Nucleus accumbens (tissue), 56 donors: ENCODE results near the gene CNTN5.

Source experiments
- DNase-seq, 56 donors: peaks; one replicate each; lab custom pipeline; 2025; lab: John Stamatoyannopoulos, UW

Gene CNTN5

DNA sequence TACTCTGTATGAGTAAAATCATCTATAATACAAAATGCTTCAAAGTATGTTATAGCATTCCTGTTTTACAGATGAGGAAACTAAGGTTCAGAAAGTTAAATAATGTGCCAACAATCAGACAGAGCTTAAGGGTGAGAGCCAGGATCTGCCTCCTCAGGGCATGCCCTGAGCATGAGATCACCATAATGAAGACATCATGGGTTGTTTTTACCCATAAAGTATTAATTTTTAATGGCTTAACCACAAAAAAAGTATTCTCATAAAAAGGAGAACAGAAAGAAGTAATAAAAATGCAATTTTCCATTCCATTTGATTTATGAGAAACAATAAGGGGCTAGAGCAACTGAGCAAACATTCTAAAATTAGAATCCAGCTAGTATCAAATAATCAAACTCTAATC lies 1132.0 kb downstream of the CNTN5 start:
- DNase-seq: no peak

DNA sequence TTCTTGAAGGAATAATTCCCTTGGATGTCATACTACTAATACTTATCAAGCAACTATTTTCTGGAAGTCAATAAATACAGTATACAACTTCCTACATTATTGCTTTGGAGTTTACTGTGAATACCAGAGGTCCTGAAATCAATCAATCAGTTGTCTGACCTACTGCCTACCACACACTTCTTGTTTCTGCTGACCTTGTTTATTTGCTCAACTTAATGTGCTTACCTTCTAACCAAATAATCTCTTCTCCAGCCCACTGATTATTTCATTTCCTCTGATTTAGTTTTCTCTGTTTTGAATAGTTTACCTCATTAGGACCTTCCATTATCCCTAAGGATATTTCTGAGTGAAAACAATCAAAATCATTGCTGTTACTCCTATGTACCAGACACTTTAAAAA lies 1142.7 kb downstream of the CNTN5 start:
- DNase-seq: no peak

- no peak for DNase-seq
Observed at GRCh38 chr11:100174881-100175280, 1154.1 kb downstream of the CNTN5 start.

DNA sequence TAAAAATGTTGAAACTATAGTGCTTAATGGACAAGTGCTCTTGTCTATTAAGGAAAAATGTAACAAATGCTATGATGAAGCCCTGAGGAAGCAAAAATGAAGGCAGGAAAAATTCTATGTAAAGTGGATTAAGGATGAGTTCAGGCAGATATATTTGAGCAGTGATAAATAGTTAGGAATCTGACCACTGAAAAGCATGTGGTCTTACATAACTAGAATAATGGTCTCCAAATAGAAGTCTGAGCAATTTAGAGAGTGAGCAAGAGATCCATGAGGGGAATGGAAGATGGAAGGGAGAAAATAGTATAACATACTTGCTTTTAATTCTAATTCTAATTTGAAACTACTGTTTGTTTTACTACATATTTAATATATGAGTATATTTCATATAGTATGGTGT lies 1155.7 kb downstream of the CNTN5 start:
- DNase-seq: no peak

DNA sequence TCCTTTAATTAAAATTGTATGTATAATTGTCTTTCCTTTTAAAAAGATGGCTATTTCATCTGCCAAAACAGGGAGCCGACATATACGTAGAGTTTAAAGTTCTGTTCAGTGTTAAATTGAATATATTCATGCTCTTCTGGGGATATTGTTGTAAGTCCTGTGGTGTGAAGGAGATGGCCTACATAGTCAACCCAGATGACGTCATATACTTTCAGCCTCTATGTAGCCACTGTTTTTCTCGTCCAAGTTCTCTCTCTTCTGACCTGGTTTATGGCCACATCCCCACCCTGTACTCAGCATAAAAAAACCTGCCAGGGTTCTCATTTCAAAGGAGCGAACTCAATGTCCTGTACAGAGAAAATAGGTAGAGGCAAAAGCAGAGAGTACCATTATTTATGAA lies 1156.9 kb downstream of the CNTN5 start:
- no peak for DNase-seq

DNA sequence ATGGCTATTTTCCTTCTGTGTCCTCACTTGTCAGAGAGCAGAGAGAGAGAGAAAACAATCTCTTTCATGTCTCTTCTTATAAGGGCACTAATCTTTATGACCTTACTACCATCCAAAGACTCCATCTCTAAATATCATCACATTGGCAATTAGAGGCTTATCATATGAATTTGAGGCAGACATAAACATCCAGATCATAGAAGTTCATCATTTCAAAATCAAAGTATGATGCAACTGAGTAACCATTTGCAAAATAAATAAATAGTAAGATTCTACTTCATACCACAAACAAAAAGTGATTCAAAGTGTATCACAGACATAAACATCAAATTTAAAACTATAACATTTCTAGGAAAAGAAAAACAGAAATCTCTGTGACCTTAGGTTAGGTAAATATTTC lies 1161.6 kb downstream of the CNTN5 start:
- no peak for DNase-seq

GRCh38 chr11:100182927-100183326 lies 1162.2 kb downstream of the CNTN5 start:
- DNase-seq: no peak

GRCh38 chr11:100185588-100185987 lies 1164.8 kb downstream of the CNTN5 start:
- DNase-seq: no peak

DNA sequence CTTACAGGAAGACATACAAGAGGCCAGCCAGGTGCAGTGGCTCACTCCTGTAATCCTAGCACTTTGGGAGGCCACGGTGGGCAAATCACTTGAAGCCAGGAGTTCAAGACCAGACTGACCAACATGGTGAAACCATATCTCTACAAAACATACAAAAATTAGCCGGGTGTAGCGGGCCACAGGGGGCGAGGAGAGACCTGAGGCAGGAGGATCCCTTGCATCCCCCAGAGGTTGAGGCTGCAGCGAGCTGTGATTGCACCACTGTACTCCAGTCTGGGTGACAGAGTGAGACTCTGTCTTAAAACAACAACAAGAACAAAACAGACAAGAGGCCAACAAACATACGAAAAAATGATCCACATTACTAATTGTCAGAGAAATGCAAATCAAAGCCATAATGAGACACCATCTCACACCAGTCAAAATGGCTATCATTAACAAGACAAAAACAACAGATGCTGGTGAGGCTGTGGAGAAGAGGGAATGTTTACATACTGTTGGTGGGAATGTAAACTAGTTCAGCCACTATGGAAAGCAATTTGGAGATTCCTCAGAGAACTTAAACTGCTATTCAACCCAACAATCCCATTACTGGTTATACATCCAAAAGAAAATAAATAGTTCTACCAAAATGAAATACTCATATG lies 1167.5 kb downstream of the CNTN5 start:
- no peak for DNase-seq

- no peak for DNase-seq
Observed at GRCh38 chr11:100190395-100190794, 1169.6 kb downstream of the CNTN5 start.

DNA sequence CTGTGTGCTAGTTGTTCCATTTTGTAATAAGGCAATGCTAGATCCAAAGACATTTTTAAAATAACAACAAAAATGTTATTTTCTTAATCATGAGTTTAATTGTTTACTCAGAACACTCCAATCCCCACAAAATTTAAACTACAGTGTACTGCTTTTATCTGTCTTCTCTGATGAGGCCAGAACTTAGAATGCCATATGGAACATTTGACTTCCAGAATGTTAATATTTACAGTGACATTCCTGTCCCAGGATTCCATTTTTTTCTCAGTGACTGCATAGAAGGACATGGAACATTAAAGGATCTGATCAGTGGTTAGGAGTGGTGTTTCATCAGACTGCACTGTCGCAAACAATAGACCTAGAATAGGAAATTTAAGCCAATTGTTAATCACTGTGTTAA lies 1171.4 kb downstream of the CNTN5 start:
- no peak for DNase-seq

GRCh38 chr11:100203789-100204188 lies 1183.0 kb downstream of the CNTN5 start:
- DNase-seq: no peak

- no peak for DNase-seq
Observed at GRCh38 chr11:100205926-100206325, 1185.2 kb downstream of the CNTN5 start.

- no peak for DNase-seq
Observed at GRCh38 chr11:100208207-100208606, 1187.5 kb downstream of the CNTN5 start.

DNA sequence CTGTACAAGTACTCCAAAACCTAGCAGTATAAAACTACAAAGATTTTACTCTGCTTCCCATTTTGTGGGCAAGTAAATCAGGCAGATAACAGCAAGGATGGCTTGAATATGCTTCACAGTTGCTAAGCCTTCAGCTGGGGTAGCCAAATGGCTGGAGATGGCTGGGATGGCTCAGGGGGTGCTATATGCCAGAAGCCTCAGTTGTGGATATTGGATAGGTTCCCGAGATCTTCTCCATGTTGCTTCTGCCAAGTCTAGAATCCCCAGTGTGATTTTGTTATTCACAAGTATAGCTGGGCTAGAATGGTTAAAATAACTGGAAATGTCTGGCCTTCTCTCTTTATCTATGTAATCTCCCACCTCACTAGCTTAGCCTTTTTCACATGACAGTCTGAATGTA lies 1194.0 kb downstream of the CNTN5 start:
- DNase-seq: no peak

DNA sequence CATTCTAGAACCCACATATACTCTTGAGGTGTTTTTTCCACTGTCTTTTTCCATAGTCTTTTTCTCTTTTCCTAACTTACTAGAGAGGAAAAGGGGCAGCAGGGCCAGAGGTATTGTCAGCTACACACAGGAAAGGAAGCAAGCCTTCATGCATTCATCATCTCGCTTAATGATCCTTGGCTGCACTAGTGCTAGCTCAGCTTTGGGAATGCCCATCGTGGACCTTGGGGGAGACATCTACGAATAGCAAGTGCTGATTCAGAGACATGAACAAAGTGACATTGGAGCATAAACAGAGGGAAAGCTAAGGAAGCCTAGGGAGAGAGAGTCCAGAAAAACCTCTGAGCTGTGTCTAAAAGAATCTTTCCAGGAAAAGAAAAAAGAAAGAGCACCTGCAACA lies 1200.1 kb downstream of the CNTN5 start:
- no peak for DNase-seq

DNA sequence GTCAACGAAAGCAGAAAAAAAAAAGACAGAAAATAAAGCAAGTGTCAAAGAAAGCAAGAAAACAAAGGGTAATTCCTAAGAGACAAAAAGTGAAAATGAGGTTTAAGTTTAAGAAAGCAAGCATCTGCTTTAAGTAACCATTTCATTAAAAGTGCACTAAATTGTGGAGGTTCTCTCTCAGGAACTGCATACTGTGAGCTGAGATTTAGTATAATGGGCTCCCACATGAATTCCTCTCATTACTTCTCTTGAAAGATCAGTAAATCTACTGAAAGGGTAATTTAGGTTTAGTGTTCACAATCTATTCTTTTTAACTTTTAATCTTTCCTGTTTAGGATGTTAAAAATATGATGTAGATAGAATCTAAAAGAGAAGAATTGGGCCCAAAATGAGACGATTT lies 1201.0 kb downstream of the CNTN5 start:
- DNase-seq: no peak

GRCh38 chr11:100224541-100225034 lies 1203.8 kb downstream of the CNTN5 start:
- DNase-seq: no peak

DNA sequence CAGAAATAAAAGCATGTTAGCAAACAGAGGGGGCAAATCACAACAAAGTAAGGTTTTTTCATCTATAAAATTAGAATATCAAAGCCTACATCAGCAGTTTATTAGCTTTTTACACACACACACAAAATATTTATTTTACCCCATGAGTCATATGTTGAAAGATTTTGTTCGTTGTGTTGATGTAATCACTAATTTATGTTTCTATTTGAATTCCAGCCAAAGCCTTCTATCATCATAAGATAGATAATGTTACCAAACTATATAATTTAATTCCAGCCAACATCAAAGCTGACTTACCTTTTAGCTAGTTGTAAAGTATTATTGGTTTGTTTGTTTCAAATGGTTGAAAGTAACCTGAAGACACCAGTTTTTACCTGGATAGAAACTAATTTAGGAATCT lies 1208.3 kb downstream of the CNTN5 start:
- DNase-seq: no peak

GRCh38 chr11:100232006-100232405 lies 1211.3 kb downstream of the CNTN5 start:
- no peak for DNase-seq

DNA sequence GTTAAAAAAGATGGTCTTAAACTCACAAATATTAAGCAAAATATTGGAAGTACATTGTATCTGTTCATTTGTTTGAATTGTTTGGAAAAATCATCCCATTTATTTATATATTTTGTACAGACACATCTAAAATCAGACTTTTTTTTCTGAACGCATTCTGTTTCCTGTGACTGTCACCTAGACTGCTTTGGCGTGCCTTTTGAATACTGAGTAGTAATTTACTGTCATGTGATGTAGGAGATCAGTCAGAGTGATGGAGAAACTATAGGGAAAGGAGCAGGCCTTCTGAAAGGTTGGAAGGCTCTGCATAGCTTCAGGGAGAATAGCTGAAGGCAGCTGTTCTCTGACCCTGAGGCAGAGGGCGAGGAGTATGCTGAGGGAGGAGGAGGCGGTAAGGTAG lies 1214.3 kb downstream of the CNTN5 start:
- DNase-seq: no peak

- DNase-seq: no peak
Observed at GRCh38 chr11:100240025-100240539, 1219.3 kb downstream of the CNTN5 start.

DNA sequence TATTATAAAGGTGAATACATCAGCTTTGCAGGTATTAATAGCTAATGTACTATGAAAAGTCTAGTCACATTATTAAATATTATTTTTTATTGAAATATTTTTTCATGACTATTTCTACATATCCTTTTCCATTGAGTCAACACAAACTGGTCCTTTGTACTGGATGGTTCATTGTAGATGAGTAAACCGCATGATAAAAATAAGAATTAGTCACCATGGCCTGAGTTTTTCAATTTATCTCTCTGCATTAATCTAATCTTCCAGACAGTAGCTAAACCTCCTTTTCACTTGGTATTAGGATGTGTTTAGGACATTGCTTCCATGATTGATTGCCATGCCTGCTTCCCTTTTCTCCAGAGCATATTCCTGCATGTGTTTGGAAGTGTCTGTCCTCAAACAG lies 1227.0 kb downstream of the CNTN5 start:
- no peak for DNase-seq
